Measurements from ENCODE around the gene PAFAH2. TPM values are rescaled to one million over a fixed set of nuclear protein-coding genes. Genes with fewer than 3 reads are reported as not detected.

The PAFAH2 gene
- total and polyA plus RNA-seq, 2 of the 8 experiments (the other 6 are each of a cell fraction or from before 2014, with no cell fraction given), result 7.7 to 9.3 TPM

- TF ChIP-seq HDAC2 (IDR thresholded peaks at IDR 0.05; ENCODE audit: borderline replicate concordance in 1 of 2, low read depth in 2 of 2, low read length in 2 of 2), result no peak
- no peak for TF ChIP-seq CHD7 (IDR thresholded peaks at IDR 0.05; ENCODE audit: insufficient replicate concordance, low read length)
- no peak for TF ChIP-seq POU5F1 (IDR thresholded peaks at IDR 0.05; ENCODE audit: low read depth, low read length)
- no peak for TF ChIP-seq EZH2 (IDR thresholded peaks at IDR 0.05; ENCODE audit: low read depth, low read length, severe bottlenecking)
- TF ChIP-seq CTBP2 (IDR thresholded peaks at IDR 0.05; ENCODE audit: borderline replicate concordance, insufficient read depth, insufficient read length, low read length), result no peak
- no peak for TF ChIP-seq JUND (IDR thresholded peaks at IDR 0.05; ENCODE audit: low read length)
These were observed 39.4 kb downstream of the PAFAH2 start (continued) for GRCh38 chr1:25958465-25958864.

All from H1 (cell line).